HG02759 (cell line): Measurements from ENCODE around the gene MRPS35.

ENCODE experiments used
- ATAC-seq: cut with Tn5 transposase; IDR thresholded peaks from one replicate; pipeline ENCODE4 v1.9.1; 2021; ENCODE audit warnings: mild to moderate bottlenecking, moderate library complexity; ENCODE audit not compliant: unreplicated experiment

The MRPS35 gene

DNA sequence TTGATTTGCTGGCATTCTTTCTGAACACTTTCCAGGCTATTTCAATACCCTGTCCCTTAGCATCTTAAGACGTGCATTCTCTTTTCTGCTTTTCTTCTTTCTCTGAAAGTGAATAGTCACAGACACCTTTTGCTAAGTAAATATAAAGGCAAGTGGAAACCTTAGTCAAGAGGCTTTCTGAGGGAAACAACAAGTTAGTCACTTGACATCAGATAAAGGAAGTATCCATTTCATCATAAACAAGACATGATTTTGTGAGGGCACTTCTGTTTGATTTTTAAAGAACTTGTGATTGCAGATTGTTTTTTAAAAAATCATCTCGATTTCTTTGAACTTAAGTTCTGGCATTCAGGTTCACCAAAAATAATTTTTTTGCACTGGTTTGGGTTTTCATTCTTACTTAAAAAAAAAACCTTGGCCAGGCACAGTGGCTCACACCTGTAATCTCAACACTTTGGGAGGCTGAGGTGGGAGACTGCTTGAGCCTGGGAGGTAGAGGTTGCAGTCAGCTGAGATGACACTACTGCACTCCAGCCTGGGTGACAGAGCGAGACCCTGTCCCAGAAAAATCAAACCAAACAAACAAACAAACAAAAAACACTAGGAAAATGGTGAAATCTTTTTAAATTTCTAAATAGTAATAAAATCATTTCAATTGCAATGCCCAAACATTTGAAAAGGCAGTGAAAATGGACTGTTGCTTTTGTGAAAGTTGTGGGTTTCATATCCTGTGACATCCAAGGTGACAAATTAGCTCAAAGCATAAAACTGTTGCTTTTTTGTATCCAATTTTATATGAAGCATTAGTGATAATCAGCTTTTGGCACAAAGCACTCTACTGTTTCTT lies 61.1 kb downstream of the MRPS35 start:
- no peak for ATAC-seq

DNA sequence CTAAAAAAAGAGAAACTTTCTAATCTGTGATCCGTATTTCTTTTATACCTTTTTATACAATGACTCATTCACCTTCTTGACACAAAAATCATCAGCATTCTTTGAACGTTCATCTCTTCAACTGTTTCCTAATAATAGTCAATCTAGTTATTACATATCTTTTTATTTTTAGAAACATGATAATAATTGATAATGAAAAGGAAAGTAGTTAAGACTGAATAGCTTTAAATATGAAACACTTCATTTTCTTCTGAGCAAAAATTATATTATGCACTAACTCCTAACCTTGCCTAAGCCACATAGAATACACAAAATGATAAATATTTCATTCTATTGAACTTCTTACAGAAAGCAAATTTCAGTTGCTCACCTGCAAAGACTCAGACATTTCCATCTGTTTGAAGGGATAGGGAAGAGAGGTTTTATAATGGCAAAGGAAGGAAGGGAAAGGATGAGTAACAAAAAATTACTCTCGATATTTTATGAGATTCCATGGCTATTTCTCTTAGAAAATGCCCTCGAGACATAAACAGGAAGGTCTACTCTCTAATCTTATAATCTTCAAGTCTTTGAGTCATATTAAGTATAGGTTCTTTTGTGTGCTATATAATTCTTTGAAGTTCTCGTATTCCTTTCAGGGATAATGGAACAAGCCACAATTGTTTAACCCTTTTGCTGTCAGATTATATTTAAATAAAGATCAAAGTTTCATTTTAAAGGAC lies 61.9 kb downstream of the MRPS35 start:
- ATAC-seq, result no peak

DNA sequence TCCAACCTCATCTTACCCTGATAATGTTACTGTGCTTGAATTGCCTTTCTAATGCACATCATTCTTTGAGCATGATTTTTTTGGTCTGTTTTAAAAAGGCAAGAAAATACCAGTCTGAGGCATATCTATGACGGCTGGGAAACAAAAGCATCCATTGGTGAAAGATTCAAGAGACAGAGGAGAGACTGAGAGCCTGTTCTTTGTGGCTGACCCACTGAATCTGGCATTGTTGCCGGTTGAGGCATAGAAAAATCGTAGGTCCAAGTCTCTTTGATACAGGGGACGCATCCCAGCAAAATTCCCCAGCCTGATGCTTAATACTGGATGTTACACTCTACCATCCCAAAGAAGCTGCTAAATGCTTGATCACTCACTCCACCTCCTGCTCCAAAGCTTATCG lies 66.5 kb downstream of the MRPS35 start:
- no peak for ATAC-seq

DNA sequence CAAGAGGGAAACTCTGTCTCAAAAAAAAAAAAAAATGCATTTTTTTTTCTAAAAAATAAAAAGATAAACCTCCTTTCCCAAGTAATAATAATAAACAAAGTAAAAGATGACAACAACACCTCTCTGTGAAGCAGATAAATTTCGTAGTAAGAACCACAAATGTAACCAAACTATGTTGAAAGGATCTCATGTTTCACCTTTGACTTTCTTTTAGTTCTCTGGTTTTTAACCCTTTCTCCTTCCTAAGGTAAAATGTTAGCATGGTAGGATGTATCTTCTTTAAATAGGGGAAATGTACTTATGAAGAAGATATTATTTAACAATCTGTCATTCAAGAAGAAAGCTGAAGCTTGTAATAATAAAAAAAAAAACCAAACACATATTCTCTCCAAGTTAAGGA lies 67.6 kb downstream of the MRPS35 start:
- ATAC-seq, result no peak

DNA sequence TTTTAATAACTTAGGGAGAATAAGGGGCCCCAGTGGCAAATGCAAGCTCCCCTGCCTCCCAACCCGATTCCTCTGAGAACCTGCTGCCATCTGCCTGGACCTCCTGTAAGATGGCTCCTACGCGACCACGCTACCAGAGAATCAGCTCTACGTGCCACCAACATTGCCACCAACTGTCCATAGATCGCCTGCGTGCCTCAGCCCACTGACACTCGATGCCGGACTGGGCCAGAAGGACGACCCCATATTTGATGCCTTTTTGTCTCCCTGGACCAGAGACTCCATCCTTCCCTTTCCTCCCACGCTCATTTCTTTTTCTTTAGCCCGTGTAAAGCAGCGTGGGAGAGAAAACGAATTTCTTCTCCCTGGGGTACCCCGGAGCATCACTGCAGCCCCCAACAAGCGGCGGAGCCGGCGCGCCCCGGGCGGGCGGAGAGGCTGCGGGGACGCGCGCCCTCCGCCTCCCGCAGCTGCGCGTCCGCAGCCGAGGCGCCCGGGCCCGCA lies 68.8 kb downstream of the MRPS35 start:
- peak; percentile 25 for ATAC-seq

DNA sequence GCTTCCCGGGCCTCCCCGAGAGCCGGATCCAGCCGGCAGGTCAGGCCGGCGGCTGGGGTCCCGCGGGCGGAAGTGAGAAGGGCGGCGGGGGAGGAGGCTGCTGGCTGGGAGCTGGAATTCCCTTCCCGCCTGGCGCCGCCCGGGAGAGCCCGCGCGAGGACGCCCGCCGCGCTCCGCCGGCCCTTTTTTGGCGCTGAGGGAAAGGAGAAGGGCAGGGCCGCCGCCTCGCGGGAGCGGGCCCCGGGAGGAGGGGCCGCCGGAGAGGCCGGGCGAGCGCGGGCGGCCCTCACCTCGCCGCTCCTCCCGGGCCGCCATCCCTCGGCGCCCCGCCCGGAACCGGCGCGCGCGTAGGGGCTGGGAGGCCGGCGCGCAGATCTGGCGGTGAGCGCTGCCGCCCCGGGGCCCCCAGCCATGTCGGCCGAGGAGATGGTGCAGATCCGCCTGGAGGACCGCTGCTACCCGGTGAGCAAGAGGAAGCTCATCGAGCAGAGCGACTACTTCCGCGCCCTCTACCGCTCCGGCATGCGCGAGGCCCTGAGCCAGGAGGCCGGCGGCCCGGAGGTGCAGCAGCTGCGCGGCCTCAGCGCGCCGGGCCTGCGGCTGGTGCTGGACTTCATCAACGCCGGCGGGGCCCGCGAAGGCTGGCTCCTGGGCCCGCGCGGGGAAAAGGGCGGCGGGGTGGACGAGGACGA lies 69.4 kb downstream of the MRPS35 start, which contains the start of the genes KLHL42 and MANSC4:
Gene KLHL42, plus strand, starts transcription at position 314 of the 692 bp plus-strand sequence. Its CDS starts 98 bp downstream, at position 412.
Gene MANSC4, minus strand, starts transcription at position 317 of the 692 bp plus-strand sequence. CDS start 8,960 bp downstream, outside the sequence.
- peak; percentile 76 for ATAC-seq

DNA sequence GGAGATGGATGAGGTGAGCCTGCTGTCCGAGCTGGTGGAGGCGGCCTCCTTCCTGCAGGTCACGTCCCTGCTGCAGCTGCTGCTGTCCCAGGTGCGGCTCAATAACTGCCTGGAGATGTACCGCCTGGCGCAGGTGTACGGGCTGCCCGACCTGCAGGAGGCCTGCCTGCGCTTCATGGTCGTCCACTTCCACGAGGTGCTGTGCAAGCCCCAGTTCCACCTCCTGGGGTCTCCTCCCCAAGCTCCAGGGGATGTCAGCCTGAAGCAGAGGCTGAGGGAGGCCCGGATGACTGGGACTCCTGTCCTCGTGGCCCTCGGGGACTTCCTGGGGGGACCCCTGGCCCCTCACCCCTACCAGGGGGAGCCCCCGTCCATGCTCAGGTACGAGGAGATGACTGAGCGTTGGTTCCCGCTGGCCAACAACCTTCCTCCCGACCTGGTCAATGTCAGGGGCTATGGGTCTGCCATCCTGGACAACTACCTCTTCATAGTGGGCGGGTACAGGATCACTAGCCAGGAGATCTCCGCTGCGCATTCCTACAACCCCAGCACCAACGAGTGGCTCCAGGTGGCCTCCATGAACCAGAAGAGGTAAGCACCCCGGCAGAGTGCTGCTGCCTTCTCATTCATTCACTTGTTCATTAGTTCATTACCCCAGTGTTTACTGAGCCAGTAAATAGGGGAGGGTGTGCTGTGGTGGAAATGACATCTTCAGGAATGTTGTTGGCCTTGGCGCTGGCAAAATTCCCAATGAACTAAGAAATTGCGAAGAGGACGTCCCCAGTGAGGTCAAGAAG lies 70.2 kb downstream of the MRPS35 start:
- peak; percentile 30 for ATAC-seq

DNA sequence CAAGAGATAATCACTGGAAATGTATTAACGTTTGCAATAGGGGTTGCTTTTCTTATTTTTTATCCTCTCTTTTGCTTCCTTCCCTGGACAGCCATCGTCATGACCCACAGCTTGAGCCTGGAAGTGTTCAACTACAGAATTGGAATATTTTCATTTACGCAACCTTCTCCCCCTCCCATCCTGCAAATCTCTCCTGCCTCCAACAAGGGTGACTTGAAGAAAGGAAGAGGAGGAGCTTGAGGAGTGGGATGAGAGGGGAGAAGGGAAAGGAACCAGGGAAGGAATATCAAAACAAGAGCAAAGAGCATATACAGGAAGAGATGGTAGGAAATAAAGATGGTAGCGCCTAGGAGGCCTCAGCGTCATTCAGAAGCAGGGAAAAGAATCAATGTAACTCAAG lies 71.0 kb downstream of the MRPS35 start:
- no peak for ATAC-seq

DNA sequence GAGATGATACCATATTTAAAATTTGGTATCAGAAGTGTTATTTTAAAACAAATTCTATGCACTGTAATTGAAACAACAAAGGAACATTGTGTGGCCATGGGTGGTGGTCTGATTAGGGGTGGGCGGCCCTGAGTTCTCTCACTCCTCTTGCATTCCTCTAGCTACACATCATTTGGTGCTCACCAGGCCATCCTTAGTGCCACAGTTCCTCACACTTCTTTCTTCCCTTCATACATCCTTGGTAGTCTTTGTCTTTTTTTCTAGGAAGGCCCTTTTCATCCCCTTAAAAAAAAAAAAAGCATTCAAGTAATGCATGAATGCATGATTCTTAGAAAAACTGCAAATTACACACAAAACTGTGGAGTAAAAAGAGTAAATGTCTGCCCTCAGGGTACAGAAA lies 71.8 kb downstream of the MRPS35 start:
- ATAC-seq, result no peak

DNA sequence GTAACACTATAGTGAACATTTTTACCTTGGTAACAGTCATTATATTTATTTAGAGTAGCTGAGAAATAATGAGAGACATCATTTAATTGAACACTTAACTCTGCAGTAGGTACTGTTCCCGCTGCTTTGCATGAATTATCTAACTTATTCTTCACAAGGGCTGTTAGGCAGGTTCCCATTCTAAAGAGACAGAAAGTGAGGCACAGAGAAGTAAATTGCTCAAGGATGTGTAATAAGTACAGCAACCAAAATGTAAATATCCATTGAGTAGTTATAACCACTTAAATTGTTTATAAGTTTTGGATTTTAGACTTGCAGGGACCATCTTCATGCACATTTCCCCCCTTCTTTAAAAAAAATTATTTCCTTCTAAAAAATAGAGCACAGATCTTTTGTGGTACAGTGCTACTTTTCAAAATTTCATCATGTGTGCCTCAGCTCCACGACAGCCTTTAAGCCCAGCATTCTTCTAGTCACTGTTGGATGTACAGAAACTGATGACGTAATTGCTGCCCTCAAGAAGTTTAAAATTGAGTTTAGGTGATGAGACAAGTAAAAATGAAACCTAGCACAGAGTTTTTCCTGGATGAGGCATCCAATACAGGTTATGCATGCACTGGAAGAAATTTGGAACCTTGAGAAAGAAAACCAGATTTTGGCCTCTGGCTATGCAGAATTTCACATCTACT lies 75.4 kb downstream of the MRPS35 start:
- ATAC-seq, result no peak

DNA sequence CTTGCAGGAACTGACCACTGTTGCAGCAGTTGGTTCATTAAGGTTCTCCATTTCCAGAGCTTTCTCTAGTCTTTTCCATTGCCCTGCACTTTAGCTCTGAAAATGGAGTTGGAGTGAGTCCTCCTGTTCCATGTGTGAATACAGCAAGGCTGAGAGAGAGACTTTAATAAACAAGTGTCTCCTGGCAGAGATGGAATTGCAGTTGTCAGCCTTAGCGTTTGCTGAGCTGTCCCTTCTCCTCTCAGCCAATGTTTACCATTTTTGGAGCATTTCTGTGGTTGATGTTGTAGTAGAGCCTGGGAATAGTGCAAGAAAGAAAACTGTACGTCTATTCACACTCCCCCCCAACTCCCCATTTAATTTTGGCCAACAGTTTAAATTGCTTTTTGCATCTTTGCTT lies 76.9 kb downstream of the MRPS35 start:
- no peak for ATAC-seq

DNA sequence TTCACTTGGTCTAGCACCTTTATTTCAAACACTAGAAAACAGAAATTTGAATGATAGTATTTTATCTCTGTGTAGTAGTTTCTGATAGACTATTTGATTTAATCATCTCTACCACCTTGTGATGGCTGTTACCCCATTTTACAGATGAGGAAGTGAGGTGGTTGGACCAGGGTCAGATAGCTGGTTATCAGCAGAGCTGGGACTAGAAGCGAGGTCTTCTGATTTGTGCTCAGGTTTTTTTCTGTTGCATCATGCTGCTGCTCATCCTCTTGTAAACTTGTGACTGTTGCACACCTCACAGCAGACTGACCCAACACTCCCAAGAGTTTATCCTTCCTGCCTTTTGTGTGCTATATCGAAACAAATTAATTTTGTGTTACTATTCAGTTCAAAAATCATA lies 79.5 kb downstream of the MRPS35 start:
- no peak for ATAC-seq

DNA sequence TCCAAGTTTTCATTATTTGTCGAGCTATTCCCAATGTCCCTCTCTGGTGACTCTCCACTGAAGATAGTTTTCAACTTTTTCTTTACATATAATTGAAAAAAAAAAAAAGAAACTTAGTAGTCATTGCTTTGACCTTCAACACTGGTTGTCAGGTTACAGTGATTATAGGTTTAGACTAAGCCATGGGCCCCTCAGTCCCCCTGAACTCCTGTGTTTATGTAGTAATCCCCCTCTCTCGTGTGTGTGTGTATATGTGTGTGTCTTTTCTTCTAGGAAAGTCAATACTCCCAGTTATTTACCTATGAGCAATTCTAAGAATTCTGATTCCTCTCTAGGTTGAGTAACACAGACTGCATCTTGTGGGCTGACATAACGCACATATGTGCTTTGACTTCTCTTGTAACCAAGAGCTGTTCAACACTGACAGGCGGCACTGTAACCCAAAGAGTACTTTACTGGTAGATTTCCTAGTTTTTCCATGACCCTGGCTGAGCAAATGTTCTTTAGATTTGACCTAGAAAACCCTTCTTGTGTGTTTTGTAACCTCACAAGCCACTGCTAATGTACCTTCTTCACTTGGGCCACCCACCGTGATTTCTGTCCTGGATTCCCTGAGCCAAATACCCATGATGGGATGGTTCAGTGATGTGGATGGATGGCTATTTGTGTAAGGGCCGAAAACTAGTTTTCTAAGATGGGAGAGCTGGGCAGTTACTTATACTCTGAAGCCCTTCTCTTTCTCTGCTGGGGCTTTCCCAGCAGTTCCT lies 84.4 kb downstream of the MRPS35 start:
- no peak for ATAC-seq

DNA sequence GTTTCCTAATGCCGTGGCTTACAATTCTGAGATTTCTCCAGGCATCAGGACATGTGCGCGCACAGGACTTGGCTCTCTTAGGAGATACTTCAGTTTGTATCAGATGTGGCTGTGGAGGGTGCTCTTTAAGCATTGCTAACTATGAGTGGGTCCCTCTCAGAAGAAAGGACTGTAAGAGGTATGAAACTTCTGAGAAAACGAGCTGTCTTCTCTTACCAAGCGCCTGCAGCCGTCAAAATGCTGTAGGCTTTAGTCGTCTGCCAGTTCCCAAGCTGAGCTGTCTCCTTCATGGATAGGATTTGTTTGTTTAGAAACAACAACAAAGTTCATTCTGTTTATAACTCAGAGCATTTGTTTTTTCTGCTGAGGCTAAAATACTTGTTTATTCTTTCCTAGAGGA lies 85.5 kb downstream of the MRPS35 start:
- no peak for ATAC-seq

DNA sequence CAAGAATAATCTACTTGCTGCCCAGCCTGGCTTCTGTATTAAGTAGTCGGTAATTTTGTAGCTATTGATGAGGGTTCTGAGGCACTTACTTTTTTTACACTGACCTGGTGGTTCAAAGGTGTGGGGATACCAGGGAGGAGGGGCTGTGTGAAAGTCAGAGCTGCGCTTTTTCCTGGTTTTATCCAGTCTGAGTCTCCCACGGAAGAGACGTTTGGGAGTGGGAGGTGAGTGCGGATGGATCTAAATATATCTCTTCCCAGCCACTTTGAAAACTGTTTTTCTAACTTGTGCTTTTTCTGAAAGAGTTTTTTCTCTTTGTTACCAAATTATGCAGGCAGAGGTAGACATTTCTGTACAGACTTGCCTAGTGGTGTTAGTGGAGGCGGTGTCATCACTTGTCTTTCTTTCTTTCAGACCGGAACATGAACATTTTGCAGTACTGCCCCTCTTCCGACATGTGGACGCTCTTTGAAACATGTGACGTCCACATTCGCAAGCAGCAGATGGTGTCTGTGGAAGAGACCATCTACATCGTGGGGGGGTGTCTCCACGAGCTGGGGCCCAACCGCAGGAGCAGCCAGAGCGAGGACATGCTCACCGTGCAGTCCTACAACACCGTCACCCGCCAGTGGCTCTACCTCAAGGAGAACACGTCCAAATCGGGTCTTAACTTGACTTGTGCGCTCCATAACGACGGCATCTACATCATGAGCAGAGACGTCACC lies 86.8 kb downstream of the MRPS35 start:
- ATAC-seq, result no peak

DNA sequence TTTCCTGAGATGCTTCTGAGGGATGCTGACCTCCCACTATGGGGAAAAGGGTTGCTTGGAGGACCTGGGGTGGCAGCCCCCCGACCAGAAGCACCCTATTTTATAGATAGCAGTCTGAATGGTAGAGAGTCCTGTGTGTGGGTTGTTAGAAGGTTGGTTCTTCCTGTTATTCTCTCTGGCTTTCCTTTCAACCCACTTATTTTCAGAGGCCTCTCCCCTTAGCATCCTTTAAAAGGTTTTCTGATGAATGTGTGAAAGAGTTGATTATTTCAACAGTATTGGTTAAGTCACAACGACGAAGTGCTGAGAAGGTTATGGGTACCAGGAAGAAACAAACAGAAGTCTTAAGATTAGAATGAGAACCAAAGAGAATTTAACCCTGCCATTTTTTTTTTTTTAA lies 90.2 kb downstream of the MRPS35 start:
- ATAC-seq, result no peak

DNA sequence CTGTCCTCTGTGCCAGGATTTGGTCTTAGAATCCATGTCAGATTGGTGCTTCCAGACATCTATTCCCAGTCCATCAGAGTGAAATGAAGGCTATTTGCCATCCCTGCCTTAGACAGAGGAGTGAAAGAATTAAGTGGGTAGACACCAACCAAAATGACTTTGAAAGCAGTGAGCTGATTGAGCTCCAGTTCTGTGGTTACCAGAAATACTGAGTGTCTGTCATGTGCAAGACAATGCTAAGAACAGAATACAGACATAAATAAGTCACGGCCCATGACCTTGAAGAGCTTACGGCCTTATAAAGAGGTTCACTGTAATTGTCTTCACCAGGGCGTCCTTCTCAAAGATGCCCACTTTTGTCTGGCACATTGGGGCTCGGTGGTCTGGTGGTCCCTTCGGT lies 91.0 kb downstream of the MRPS35 start:
- ATAC-seq, result no peak

DNA sequence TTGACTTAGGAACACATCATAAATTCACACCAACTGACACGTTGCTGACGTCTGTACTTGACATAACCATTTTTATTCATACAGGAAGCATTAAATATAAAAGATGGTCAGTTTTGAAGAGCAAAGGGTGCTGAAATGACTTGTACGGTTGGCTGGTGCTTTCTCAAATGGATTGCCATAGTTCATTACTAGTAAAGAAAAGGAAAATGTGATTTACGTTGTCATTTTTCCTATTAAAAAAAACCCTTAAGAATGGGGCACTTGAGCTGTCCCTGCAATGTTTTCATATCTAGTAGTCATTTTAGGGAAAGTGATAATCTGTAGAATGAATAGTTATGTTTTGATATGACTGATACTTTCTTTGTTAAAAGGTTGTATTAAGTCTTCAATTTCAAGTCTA lies 91.9 kb downstream of the MRPS35 start:
- ATAC-seq, result no peak

DNA sequence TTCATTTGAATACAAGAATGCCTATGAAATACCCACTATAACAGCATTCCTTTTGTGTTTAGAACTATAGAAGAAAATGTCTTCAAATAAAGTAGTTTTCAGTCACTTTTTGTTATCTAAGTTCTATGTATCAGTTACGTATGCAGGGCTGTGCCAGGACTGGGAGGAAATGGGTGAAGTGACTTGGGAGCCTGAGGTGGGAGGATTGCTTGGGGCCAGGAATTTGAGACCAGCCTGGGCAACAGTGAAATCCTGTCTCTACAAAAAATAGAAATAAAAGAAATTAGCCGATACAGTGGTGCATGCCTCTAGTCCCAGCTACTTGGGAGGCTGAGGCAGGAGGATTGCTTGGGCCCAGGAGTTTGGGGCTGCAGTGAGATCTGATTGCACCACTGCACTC lies 92.3 kb downstream of the MRPS35 start:
- ATAC-seq, result no peak
